ENCODE measurements around the gene TBCD.
A peak's percentile ranks its signal among the peaks of the same experiment; 100 is the strongest.
"Not testable (repeated sequence)": the region's sequence is repeated elsewhere in the genome, so short reads cannot be mapped to it uniquely, and the experiment has no call there.

The TBCD gene

GRCh38 chr17:82729479-82730260 lies 22.2 kb upstream of the TBCD start:
- no peak for DNase-seq

GRCh38 chr17:82732118-82732743 lies 19.6 kb upstream of the TBCD start:
- DNase-seq = no peak

GRCh38 chr17:82734987-82735866 lies 16.6 kb upstream of the TBCD start, which contains the start of gene FN3K:
Gene FN3K (plus strand): TSS chr17:82735615. CDS start chr17:82735637, 22 bp downstream.
- peak; percentile 32 for DNase-seq

- DNase-seq = no peak
Observed at GRCh38 chr17:82736511-82737185, 15.2 kb upstream of the TBCD start.

- DNase-seq = no peak
Observed at GRCh38 chr17:82737967-82738877, 13.6 kb upstream of the TBCD start.

- DNase-seq = no peak
Observed at GRCh38 chr17:82740906-82741759, 10.7 kb upstream of the TBCD start.

GRCh38 chr17:82743344-82744219 lies 8.3 kb upstream of the TBCD start:
- DNase-seq = no peak

- DNase-seq = not testable (repeated sequence)
Observed at GRCh38 chr17:82744736-82745135, 7.1 kb upstream of the TBCD start.

GRCh38 chr17:82745524-82745923 lies 6.3 kb upstream of the TBCD start:
- DNase-seq = no peak

GRCh38 chr17:82748756-82749155 lies 3.1 kb upstream of the TBCD start:
- no peak for DNase-seq

GRCh38 chr17:82750241-82750908 lies 1.5 kb upstream of the TBCD start:
- no peak for DNase-seq

GRCh38 chr17:82751171-82751570 lies 694 bp upstream of the TBCD start:
- DNase-seq = no peak

- DNase-seq = no peak
Observed at GRCh38 chr17:82752371-82753200, 721 bp downstream of the TBCD start.

- DNase-seq = no peak
Observed at GRCh38 chr17:82753201-82753464, 1.3 kb downstream of the TBCD start.

- no peak for DNase-seq
Observed at GRCh38 chr17:82754297-82755208, 2.7 kb downstream of the TBCD start.

GRCh38 chr17:82756166-82756565 lies 4.3 kb downstream of the TBCD start:
- no peak for DNase-seq

- no peak for DNase-seq
Observed at GRCh38 chr17:82765371-82765770, 13.5 kb downstream of the TBCD start.

Measured in NCI-H510A treated with DMSO at 0.1 percent for 48 hours (cell line).